C4-2B (cell line): Measurements from ENCODE around the gene ALPP.

Source experiments
- H3K27ac ChIP-seq: fragments of 450-650 bp; 2 replicates; pipeline ENCODE4 v1.5.1; 2017
- CTCF ChIP-seq: fragments of 450-650 bp; conservative IDR thresholded peaks from 2 replicates; pipeline ENCODE4 v1.5.1; 2017; ENCODE audit warnings: mild to moderate bottlenecking
- ZFX ChIP-seq: fragments of 450-650 bp; IDR thresholded peaks from 2 replicates; pipeline ENCODE4 v1.6.1; 2017

ALPP gene

GRCh38 chr2:232418056-232418455 is 39.5 kb downstream of the ALPP start:
- no peak for TF ChIP-seq ZFX
- no peak for TF ChIP-seq CTCF
- H3K27ac ChIP-seq: no peak overlapping the region

GRCh38 chr2:232418466-232419244 is 40.1 kb downstream of the ALPP start:
- H3K27ac ChIP-seq: no peak overlapping the region
- TF ChIP-seq ZFX (no peak), CTCF (no peak)

GRCh38 chr2:232419245-232420072 is 40.9 kb downstream of the ALPP start:
- no peak overlapping the region for H3K27ac ChIP-seq
- TF ChIP-seq CTCF (no peak), ZFX (no peak)

GRCh38 chr2:232420073-232420454 is 41.5 kb downstream of the ALPP start:
- TF ChIP-seq CTCF (no peak), ZFX (no peak)
- H3K27ac ChIP-seq: no peak overlapping the region

GRCh38 chr2:232420463-232421188 is 42.1 kb downstream of the ALPP start:
- no peak overlapping the region; the same call in 1 of the 2 replicates for H3K27ac ChIP-seq
- no peak; the same call in none of the 2 replicates for TF ChIP-seq CTCF
- no peak for TF ChIP-seq ZFX

- no peak overlapping the region; the same call in 1 of the 2 replicates for H3K27ac ChIP-seq
- TF ChIP-seq ZFX (no peak), CTCF (no peak)
These were observed 42.7 kb downstream of the ALPP start for GRCh38 chr2:232421189-232421785.
